NCI-H82 (cell line): ENCODE results near the gene TMEM258.

Source experiments
- DNase-seq: peaks from one replicate; lab custom pipeline; 2025; lab: John Stamatoyannopoulos, UW

TMEM258 gene

DNA sequence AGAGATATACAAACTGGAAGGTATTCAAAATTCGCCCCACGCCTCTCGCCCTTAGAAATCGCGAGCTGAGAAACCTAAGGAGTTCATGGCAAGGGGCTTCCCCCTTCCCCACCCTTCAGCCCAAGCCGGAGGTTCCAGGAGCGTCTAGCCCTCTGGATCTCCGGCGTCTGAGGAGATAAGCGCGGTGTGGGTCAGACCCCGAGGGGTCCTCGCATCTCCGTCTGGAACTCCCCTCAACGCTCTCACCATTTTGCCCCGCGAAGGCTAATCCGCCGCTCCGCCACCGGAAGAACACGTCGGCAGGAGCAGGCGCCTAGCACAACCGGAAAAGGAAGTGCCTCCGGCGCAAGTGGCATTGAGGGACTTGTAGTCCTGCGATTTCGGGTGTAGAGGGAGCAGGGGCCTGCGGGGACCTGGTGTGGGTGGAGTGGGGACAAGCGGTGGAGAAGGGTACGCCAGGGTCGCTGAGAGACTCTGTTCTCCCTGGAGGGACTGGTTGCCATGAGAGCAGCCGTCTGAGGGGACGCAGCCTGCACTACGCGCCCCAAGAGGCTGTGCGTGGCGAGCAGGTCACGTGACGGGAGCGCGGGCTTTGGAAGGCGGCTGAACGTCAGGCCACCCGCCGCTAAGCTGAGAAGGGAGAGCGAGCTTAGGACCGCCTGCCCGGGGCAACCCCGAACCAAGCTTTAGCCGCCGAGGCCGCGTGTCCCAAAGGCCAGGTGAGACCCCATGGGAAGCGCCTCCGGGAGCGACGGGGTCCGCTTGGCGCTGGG is at the start of gene TMEM258, which contains the start of gene FEN1:
Gene TMEM258, minus strand, starts transcription at position 290 of the 773 bp plus-strand sequence. Its CDS starts 41 bp downstream, at position 249.
Gene FEN1, plus strand, starts transcription at position 602 of the 773 bp plus-strand sequence. CDS start 2,451 bp downstream, outside the sequence.
- peak; percentile 93 for DNase-seq

DNA sequence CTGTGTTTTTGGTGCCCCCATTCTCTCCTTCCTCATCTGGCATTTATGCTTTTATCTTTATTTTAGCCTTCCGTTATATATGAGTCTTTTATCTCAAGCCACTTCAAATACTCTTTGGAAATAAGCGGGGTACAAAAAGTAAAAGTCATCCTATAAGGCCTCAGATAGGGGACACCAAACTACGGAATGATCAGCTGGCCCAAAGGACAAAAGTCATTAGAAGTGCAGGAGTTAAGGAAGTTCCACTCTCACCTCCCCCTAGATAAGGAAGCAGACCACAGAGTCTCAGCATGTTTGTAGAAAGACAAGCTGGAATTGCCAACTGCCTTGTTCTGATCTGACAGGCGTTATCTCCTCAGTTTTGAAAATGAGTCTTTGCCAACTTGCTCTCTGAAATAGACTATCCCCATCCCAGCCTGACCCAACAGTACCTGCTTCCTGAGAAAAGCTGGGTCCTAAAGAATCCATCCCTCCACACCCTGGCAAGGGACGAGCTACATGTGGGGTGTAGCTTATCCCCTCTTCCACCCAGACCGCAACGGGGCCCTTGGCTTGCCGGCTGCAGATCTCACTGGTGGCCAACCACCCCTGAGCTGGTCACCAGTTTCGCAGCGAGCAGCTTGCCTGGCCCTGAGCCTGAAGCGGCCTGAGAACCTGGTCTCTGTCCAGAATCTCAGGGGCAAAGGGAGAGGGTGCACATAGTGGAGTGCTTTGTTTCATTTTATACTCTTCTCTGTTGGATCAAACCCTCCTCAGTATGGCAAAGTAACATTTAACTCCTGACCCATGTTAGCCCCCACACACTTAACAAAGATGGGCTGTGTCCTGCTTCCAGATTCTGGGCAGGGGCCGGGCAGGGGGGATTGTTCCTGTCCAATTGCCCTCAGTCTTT is 49.5 kb upstream of the TMEM258 start:
- no peak for DNase-seq

GRCh38 chr11:61840371-61840770 is 48.0 kb upstream of the TMEM258 start:
- DNase-seq, result no peak

DNA sequence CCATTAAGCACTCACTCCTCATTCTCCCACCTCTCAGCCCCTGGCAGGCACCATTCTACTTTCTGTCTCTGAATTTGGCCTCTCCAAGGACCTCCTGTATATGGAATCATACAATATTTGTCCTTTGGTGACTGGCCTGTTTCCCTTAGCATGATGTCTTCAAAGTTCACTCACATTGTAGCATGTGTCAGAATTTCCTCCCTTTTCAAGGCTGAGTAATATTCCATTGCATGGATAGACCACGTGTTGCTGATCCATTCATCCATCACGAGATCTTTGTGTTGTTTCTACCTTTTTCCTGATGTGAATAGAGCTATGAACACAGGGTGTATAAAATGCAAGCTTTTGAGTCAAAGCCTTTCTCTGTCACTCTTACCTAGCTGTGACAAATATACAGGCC is 47.3 kb upstream of the TMEM258 start:
- no peak for DNase-seq

GRCh38 chr11:61838921-61839320 is 46.5 kb upstream of the TMEM258 start:
- DNase-seq, result no peak

DNA sequence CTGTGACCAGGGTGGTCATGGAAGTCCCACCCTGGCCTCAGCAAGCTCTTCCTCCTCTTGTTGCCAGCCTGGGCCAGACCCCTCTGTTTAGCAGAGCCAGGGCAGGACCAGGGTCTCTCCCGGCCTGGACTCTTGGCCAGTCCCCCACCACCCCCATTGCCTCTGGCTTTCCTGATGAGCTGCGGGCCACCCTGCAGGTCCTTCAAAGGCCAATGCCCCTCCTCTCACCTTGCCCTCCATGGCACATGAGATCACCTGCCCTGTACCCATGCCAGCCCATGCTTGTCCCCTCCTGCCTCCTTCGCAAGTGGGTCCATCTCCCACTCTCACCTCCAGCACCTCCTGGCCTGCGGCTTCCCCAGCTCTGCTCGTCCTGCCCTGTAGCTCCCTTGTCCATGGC is 46.1 kb upstream of the TMEM258 start:
- no peak for DNase-seq

DNA sequence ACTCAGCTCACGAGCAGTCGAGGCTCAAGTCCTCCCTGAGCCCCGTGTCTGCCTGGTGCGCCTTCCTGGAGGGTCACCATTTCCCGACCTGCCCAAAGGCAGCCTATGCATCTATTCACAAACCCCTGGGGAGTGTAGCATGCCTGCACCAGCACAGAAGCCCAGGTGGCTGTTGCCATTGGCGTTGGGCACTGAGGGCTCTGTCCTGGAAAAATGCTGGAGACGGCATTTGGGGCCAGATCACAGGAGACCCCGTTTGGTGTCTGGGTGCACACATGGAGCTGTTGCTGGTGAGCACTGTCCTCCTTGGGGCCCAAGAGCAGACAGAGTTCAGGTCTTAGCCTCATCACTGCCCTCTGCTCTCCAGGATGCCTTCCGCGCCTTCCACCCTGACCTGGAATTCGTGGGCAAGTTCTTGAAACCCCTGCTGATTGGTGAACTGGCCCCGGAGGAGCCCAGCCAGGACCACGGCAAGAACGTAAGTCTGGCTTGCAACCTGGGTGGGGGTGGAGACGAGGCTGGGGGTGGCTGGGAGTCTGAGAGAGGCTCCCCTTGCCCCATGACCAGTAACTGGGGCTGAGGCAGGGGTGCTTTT is 45.1 kb upstream of the TMEM258 start:
- no peak for DNase-seq

- DNase-seq, result no peak
Observed at GRCh38 chr11:61836193-61836592, 43.8 kb upstream of the TMEM258 start.

- no peak for DNase-seq
Observed at GRCh38 chr11:61834278-61835048, 42.1 kb upstream of the TMEM258 start.

GRCh38 chr11:61833926-61834277 is 41.5 kb upstream of the TMEM258 start:
- no peak for DNase-seq

DNA sequence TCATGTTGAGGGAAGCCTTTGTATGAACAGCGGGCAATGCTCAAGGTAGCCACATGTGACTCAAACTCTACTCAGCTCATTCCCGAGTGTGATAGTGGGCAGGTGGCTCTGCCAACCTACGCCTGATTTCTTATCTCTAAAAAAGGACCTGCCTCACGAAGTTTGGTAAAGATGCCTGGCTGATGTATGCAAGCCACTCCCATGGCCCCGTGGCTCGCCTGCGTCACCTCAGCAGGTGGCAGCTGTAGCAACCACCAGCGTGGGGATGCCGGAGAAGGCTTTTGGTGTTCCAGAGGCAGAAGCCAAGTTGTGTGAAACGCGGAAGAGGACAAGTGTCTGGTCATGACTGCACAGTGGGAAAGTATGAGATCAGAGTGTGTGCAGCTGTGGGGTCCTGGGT is 41.1 kb upstream of the TMEM258 start:
- DNase-seq, result no peak

DNA sequence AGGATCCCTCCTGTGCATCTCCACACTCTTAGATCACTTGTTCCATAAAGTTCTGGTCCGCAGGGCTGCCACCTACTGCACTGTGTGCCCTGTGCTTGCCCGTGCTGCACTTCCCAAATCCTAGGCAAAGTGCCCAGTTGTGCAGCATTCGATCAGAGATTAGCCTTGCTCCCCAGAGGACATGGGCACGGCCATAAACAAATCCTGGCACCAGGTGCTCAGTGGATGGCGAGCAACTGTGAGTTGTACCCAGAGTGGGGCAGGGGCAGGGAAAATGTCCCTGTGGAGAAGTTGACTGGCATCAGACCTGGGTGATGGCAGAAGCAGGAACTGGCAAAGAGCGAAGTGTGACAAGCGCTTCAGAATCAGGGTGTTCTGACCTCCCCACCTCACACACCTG is 40.4 kb upstream of the TMEM258 start:
- no peak for DNase-seq

GRCh38 chr11:61832207-61832606 is 39.8 kb upstream of the TMEM258 start:
- DNase-seq, result no peak

DNA sequence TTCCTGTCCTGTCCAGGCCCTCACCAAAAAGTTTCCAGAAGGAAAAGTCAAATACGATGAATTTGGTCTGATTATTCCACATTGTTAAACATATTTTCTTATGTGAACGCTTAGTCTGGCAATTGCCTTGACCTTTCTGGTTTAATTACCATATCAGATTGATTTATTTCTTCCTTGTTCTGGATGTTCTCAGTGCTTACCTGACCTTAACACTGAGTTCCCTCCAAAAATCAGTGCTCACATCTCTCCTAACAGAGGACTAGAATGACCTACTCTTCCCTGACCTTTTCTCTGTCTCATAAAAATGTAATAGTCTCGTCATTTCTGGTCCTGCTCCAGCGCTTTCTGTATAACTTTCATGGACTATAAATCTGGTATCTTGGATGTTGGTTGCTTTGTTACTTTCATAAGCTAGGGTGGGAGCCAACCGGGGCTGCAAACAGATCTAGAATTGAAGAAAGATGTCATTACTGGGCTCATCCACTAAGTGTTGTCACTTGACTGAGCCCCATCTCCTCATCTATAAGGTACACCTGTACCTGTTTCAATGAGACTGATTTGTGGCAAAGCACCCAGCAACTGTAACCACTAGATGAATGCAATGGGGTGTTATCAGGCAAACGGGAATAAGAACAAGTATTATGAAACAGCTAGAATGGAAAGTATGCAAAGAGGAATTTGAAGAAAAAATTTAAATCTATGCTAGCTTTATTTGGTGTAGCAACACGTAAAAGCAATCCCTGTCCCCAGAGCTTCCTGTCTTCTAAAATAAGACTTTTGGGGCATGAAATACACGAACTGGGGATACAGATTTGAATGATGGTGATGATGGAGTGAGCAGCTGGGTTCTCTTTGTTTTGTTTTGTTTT is 38.1 kb upstream of the TMEM258 start:
- DNase-seq, result no peak

GRCh38 chr11:61829806-61830205 is 37.4 kb upstream of the TMEM258 start:
- no peak for DNase-seq

- DNase-seq, result peak; percentile 72
Observed at GRCh38 chr11:61828629-61829407, 36.4 kb upstream of the TMEM258 start.

DNA sequence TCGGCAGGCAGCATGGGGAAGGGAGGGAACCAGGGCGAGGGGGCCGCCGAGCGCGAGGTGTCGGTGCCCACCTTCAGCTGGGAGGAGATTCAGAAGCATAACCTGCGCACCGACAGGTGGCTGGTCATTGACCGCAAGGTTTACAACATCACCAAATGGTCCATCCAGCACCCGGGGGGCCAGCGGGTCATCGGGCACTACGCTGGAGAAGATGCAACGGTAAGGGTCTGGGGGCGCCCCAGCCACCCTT is 35.9 kb upstream of the TMEM258 start:
- DNase-seq, result no peak

DNA sequence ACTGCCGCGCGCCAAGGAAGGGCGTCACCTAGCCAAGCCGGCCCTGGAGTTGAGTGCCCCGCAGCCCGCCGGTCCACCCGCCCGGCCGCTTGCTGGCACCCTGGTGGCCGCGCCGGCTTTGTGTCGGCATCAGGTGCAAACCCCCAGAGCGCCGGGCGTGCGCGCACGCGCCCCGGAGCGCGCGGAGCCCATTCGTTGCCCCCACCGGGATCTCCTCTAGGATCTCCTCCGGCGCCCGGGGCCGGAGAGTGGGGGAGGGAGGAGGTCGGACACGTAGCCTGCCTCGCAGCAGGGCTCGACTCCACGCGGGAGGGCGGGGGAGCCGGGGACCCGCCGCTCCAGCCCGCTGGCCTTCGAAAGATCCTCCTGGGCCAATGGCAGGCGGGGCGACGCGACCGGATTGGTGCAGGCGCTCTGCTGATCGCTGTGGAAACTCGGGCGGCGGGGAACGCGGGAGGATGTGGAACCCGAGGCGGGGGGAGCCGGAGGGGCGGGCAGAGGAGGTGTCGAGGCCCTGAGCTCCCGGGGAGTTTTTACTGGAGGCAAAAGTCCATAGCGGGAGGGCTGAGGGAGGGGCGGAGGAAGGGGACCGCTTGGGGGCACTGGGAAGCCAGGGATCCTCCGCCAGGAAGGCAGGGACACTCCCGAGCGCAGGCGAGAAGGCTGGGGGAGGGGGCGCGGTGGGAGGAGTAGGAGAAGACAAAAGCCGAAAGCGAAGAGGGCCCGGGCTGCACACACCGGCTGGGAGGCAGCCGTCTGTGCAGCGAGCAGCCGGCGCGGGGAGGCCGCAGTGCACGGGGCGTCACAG is 35.4 kb upstream of the TMEM258 start, which contains the start of gene FADS2:
Gene FADS2, plus strand, starts transcription at position 730 of the 808 bp plus-strand sequence. CDS start 91 bp downstream, outside the sequence.
- peak; percentile 98 for DNase-seq

DNA sequence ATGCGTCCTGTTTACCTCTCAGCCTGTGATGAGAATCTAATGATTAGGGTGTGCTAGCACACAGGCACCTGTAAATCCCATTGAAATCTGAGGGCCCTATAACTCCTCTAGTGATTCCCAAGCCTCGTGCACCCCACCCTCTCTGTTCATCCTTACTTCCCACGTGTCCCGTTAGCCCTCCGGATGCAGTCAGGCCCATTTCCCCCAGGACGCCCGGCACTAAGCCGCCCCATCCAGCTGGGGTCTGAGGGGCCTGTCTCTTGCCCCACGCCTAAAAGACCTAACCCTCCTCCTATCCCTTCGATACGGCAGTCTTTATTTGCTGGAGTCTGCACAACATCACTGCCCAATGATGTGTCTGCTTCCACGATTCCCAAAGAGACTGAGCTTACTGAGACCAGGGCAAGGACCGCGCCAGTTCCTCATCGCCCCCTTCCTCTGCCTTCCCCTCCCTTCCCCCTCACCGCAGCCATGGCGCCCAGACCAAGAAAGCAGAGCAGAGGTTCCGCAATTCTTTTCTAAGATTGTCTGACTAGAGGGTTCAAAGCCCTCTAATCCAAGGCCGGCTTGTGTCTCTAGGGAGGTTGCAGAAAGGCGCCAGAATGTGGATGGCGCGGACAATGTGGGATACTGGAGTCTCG is 34.7 kb upstream of the TMEM258 start:
- DNase-seq, result peak; percentile 79
